Gastrocnemius medialis (tissue), 4 donors: ENCODE data around the gene FARP1. TPM values are rescaled to one million over a fixed set of nuclear protein-coding genes. Genes with fewer than 3 reads are reported as not detected.
"Not testable (repeated sequence)": the region's sequence is repeated elsewhere in the genome, so short reads cannot be mapped to it uniquely, and the experiment has no call there.

ENCODE experiments used
- ATAC-seq, 2 donors: fragments of 150-250 bp; one replicate each; pipeline ENCODE4 v1.9.1; 2016
- DNase-seq, 2 donors: peaks; one replicate each; pipeline ENCODE4 v3.0.0-alpha.2; 2019
- H3K27ac ChIP-seq, 4 donors: fragments of 200-600 bp; sonication (generic); 1 replicate in 1 of 4; 2 replicates in 3 of 4; pipeline ENCODE4 v1.5.1; 2016 to 2018; ENCODE audit warnings: mild to moderate bottlenecking in 2 of 4, moderate library complexity in 1 of 4
- H3K27me3 ChIP-seq, 3 donors: fragments of 200-600 bp; sonication (generic) in 2 of 3; 1 replicate in 1 of 3; 2 replicates in 2 of 3; pipeline versions ENCODE4 v1.5.1 to v1.6.0; 2016 to 2019; ENCODE audit warnings: mild to moderate bottlenecking in 1 of 3, moderate library complexity in 1 of 3
- H3K36me3 ChIP-seq, 2 donors: fragments of 200-600 bp; sonication (generic) in 1 of 2; one replicate each; pipeline ENCODE4 v1.5.1; 2017 to 2018
- H3K4me1 ChIP-seq, 2 donors: fragments of 200-600 bp; sonication (generic) in 1 of 2; one replicate each; pipeline ENCODE4 v1.5.1; 2016 to 2017; ENCODE audit warnings: mild to moderate bottlenecking in 2 of 2
- H3K4me3 ChIP-seq, 4 donors: fragments of 200-600 bp; sonication (generic) in 3 of 4; 1 replicate in 1 of 4; 2 replicates in 3 of 4; pipeline ENCODE4 v1.5.1; 2016 to 2019; ENCODE audit warnings: mild to moderate bottlenecking in 2 of 4
- H3K9me3 ChIP-seq, 3 donors: fragments of 200-600 bp; sonication (generic) in 2 of 3; 1 replicate in 1 of 3; 2 replicates in 2 of 3; pipeline ENCODE4 v1.5.1; 2016 to 2019
- POLR2A ChIP-seq, 2 donors: fragments of 450-650 bp; IDR thresholded peaks; one replicate each; pipeline ENCODE4 v1.6.1; 2017; ENCODE audit warnings: antibody characterized with exemption in 2 of 2, mild to moderate bottlenecking in 2 of 2, moderate library complexity in 2 of 2
- in situ Hi-C, 4 donors: fragments of 200-750 bp; cut with MboI; loops; one replicate each; pipeline versions ENCODE4 v1.15.0 to v1.8.0; 2017; ENCODE audit warnings: low sequenced_read_pairs in 4 of 4
- intact Hi-C: fragments of 100-400 bp; cut with DNase I; formaldehyde crosslinking; loops from one replicate; pipeline ENCODE4 v1.15.1; 2023; ENCODE audit warnings: low total_unique reads
- total RNA-seq, 4 donors: library from RNA; depleted of rRNA; stranded (reverse); fragments of >200 nt; gene quantifications; one replicate each; pipeline versions ENCODE4 v1.1.0 to v1.2.3, GENCODE V29; 2016
- TF ChIP-seq, protein P1 (sequence below), 5 experiments: fragments of 450-650 bp in 3 of 5; fragments of 200-600 bp in 2 of 5; sonication (generic) in 2 of 5; IDR thresholded peaks in 4 of 5; conservative IDR thresholded peaks in 1 of 5; 1 replicate in 4 of 5; 2 replicates in 1 of 5; pipeline ENCODE4 v1.5.1; 2016 to 2019; ENCODE audit warnings: antibody characterized with exemption in 5 of 5, mild to moderate bottlenecking in 3 of 5, moderate library complexity in 3 of 5

Gene FARP1
- total RNA-seq, 4 donors from 2014 or later: 3.5 to 9.8 (median 4.9) TPM

DNA sequence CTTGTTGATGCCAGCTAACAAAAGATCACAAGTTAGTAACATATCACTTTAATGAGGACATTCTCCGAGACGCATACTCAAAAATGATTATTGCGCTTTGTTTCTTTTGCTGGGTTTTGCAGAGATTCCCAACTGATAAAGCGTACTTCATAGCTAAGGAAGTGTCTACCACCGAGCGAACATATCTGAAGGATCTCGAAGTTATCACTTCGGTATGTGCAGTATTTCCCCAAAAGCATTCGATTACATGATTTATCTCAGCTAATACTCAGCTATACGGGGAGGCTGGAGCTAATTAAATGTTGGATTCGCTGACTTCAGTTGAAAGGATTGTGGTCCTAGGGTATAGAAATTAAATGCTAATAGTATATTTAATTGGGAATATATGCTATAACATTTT lies 267.7 kb downstream of the FARP1 start:
- ATAC-seq: no peak
- Histone ChIP-seq H3K36me3 (no peaks in the 10 kb centered on the region), H3K4me1 (no peaks in the 10 kb centered on the region), H3K27ac (no peak overlapping the region), H3K27me3 (no peaks in the 10 kb centered on the region), H3K4me3 (no peak overlapping the region), H3K9me3 (no peaks in the 10 kb centered on the region)
- intact Hi-C loops: no loop called here
- in situ Hi-C loops: loop anchor here in 1 of 4 donors (25.0 kb wide), 1 partner anchor 548 kb away; no protein-coding TSS in a partner anchor
- TF ChIP-seq, protein P1, sequence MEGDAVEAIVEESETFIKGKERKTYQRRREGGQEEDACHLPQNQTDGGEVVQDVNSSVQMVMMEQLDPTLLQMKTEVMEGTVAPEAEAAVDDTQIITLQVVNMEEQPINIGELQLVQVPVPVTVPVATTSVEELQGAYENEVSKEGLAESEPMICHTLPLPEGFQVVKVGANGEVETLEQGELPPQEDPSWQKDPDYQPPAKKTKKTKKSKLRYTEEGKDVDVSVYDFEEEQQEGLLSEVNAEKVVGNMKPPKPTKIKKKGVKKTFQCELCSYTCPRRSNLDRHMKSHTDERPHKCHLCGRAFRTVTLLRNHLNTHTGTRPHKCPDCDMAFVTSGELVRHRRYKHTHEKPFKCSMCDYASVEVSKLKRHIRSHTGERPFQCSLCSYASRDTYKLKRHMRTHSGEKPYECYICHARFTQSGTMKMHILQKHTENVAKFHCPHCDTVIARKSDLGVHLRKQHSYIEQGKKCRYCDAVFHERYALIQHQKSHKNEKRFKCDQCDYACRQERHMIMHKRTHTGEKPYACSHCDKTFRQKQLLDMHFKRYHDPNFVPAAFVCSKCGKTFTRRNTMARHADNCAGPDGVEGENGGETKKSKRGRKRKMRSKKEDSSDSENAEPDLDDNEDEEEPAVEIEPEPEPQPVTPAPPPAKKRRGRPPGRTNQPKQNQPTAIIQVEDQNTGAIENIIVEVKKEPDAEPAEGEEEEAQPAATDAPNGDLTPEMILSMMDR (IDR thresholded peaks at IDR 0.05 in 4 of 5, conservative IDR thresholded peaks at IDR 0.05 in 1 of 5): no peak
- TF ChIP-seq POLR2A (IDR thresholded peaks at IDR 0.05): no peak
- no peak for DNase-seq

DNA sequence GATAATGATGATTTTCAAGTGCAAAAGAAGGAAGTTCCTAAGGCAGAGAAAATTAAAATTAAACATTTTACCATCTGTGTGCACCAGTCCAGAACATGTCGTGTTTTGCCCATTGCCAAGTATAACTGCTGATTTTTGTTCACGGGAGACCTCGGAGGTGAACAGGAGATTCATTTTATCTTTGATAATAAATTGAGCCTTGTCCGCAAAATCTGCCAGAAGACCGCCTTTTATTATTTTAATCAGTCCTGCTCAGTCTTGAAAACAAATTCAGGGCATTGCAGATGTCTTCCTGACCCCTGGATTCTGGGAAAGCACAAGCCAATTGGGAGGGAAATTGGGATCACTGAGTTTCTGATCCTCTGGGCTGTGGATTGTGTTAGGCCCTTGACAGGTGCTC lies 268.1 kb downstream of the FARP1 start:
- TF ChIP-seq, protein P1 (IDR thresholded peaks at IDR 0.05 in 4 of 5, conservative IDR thresholded peaks at IDR 0.05 in 1 of 5): no peak
- no peak for TF ChIP-seq POLR2A (IDR thresholded peaks at IDR 0.05)
- Histone ChIP-seq H3K27ac (no peak overlapping the region), H3K9me3 (no peaks in the 10 kb centered on the region), H3K4me1 (no peaks in the 10 kb centered on the region), H3K27me3 (no peaks in the 10 kb centered on the region), H3K4me3 (no peak overlapping the region), H3K36me3 (no peaks in the 10 kb centered on the region)
- ATAC-seq (no peak), DNase-seq (no peak)
- intact Hi-C loops (no loop called here), in situ Hi-C loops (loop anchor here in 1 of 4 donors (25.0 kb wide), 1 partner anchor 549 kb away; no protein-coding TSS in a partner anchor)

DNA sequence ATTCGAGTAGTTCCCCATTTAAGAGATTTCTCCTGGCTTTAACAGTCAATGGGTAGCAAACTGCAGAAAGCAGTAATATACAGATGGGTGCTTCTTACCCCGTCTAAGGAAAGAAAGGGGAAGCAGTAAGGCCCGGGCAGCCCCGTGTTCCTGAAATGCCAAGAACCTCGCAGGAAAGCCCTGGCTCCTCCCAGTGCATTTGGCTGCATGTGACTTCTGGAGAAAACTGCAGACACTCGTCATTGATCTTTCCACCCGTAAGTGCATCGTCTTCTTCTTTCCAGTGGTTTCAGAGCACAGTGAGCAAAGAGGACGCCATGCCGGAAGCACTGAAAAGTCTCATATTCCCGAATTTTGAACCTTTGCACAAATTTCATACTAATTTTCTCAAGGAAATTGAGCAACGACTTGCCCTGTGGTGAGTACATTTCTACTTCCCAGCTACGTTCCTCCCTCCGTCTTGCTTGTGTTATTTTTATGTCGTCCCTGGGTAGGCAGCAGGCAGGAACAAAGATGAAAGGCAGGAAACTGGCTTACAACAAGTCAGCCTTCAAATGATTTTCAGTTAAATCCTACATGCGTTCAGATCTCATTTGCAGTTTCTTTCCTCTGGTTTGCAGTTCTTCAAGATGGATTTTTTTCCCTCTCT lies 268.8 kb downstream of the FARP1 start:
- H3K27me3 ChIP-seq: no peaks in the 10 kb centered on the region
- no peaks in the 10 kb centered on the region for H3K9me3 ChIP-seq
- no peak overlapping the region for H3K4me3 ChIP-seq
- DNase-seq (peak; percentile 19 to 36), ATAC-seq (peak in 1 of 2 donors; percentile 14)
- in situ Hi-C loops (loop anchor here in 1 of 4 donors (25.0 kb wide), 1 partner anchor 549 kb away; no protein-coding TSS in a partner anchor), intact Hi-C loops (no loop called here)
- H3K36me3 ChIP-seq: no peaks in the 10 kb centered on the region
- TF ChIP-seq, protein P1 (IDR thresholded peaks at IDR 0.05 in 4 of 5, conservative IDR thresholded peaks at IDR 0.05 in 1 of 5): no peak
- TF ChIP-seq POLR2A (IDR thresholded peaks at IDR 0.05): no peak
- no peak overlapping the region for H3K27ac ChIP-seq
- H3K4me1 ChIP-seq: peaks cover 3 to 4% of the 10 kb centered on the region in 2 donors

- H3K4me3 ChIP-seq, DNase-seq, H3K27me3 ChIP-seq, H3K36me3 ChIP-seq, H3K9me3 ChIP-seq, H3K27ac ChIP-seq, ATAC-seq, intact Hi-C loops, H3K4me1 ChIP-seq: not testable (repeated sequence)
- in situ Hi-C loops: loop anchor here in 1 of 4 donors (25.0 kb wide), 1 partner anchor 551 kb away; no protein-coding TSS in a partner anchor
Measured at GRCh38 chr13:98413278-98413677, 270.4 kb downstream of the FARP1 start.

DNA sequence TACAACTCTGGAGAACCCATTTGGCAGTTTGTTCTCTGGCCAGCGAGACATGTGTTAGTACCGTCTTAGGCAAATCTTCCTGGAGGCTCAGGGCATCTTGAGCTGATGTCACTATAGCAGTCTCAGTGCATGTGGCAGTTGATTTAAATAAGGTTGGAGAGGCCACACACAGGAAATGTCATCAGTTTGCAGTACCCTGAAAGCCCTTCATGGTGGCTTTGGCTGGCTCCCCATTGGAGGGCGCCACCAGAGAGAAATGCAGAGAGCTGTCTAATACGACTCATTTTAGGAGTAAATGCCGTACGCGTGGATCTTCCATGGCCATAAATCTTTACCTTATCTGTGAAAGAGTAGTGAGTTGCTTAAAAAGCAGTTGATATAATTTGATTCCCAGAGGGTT lies 270.9 kb downstream of the FARP1 start:
- H3K27me3 ChIP-seq: no peaks in the 10 kb centered on the region
- intact Hi-C loops: no loop called here
- H3K27ac ChIP-seq: no peak overlapping the region
- no peaks in the 10 kb centered on the region for H3K9me3 ChIP-seq
- H3K4me1 ChIP-seq: peaks cover 4 to 6% of the 10 kb centered on the region in 2 donors
- no peak overlapping the region for H3K4me3 ChIP-seq
- no peak for TF ChIP-seq POLR2A (IDR thresholded peaks at IDR 0.05)
- TF ChIP-seq, protein P1 (IDR thresholded peaks at IDR 0.05 in 4 of 5, conservative IDR thresholded peaks at IDR 0.05 in 1 of 5): no peak
- H3K36me3 ChIP-seq: no peaks in the 10 kb centered on the region
- no peak for DNase-seq
- in situ Hi-C loops: loop anchor here in 1 of 4 donors (25.0 kb wide), 1 partner anchor 551 kb away; no protein-coding TSS in a partner anchor
- ATAC-seq: no peak
